ENCODE measurements around the gene MTUS2.

MTUS2 gene

DNA sequence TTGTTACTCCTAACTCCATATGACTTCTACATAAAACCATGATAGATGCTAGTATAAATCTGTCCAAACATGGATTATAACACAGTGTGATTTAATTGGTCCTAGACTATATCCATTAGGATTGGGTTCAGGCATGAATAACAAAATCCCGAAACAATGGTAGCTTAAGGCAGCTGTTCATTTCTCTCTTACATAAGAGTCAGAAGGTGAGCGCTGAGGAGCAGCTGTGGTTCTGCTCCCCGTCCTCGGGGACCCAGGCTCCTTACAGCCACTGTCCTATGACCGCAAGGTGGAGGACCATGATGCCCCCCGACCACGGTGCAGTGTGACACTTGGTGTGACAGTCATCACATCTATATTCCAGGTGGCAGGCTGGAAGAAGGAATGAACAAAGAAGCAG is 629.6 kb downstream of the MTUS2 start:
- Histone ChIP-seq H3K27ac (ENCODE audit: low read depth, low read length) (no peak overlapping the region), H3K4me1 (ENCODE audit: control insufficient read depth, insufficient read depth, low read length) (peaks cover 3% of the 10 kb centered on the region; the same call in 1 of the 2 replicates), H3K27me3 (ENCODE audit: control insufficient read depth, insufficient read depth, low read length) (no peaks in the 10 kb centered on the region), H3K4me3 (ENCODE audit: low read depth, low read length) (no peak overlapping the region), H3K9me3 (ENCODE audit: control insufficient read depth, insufficient read depth, low read depth, low read length) (no peaks in the 10 kb centered on the region), H3K36me3 (ENCODE audit: control insufficient read depth, insufficient read depth, low read length) (no peaks in the 10 kb centered on the region), H3K9ac (ENCODE audit: low read length) (no peak overlapping the region)

- H3K4me3 ChIP-seq (ENCODE audit: low read depth, low read length): no peak overlapping the region
- H3K9me3 ChIP-seq (ENCODE audit: control insufficient read depth, insufficient read depth, low read depth, low read length): no peaks in the 10 kb centered on the region
- no peak overlapping the region for H3K27ac ChIP-seq (ENCODE audit: low read depth, low read length)
- H3K27me3 ChIP-seq (ENCODE audit: control insufficient read depth, insufficient read depth, low read length): no peaks in the 10 kb centered on the region
- H3K4me1 ChIP-seq (ENCODE audit: control insufficient read depth, insufficient read depth, low read length): peaks cover 4% of the 10 kb centered on the region; the same call in 1 of the 2 replicates
- no peaks in the 10 kb centered on the region for H3K36me3 ChIP-seq (ENCODE audit: control insufficient read depth, insufficient read depth, low read length)
- H3K9ac ChIP-seq (ENCODE audit: low read length): no peak overlapping the region
Observed at GRCh38 chr13:29451976-29452375, 631.8 kb downstream of the MTUS2 start.

- Histone ChIP-seq H3K36me3 (ENCODE audit: control insufficient read depth, insufficient read depth, low read length) (no peaks in the 10 kb centered on the region), H3K4me1 (ENCODE audit: control insufficient read depth, insufficient read depth, low read length) (peaks cover 4% of the 10 kb centered on the region; the same call in 1 of the 2 replicates), H3K27me3 (ENCODE audit: control insufficient read depth, insufficient read depth, low read length) (no peaks in the 10 kb centered on the region), H3K9me3 (ENCODE audit: control insufficient read depth, insufficient read depth, low read depth, low read length) (no peaks in the 10 kb centered on the region), H3K27ac (ENCODE audit: low read depth, low read length) (no peak overlapping the region), H3K9ac (ENCODE audit: low read length) (no peak overlapping the region), H3K4me3 (ENCODE audit: low read depth, low read length) (no peak overlapping the region)
Observed at GRCh38 chr13:29452773-29453616, 632.9 kb downstream of the MTUS2 start.

GRCh38 chr13:29453617-29454011 is 633.5 kb downstream of the MTUS2 start:
- Histone ChIP-seq H3K27ac (ENCODE audit: low read depth, low read length) (no peak overlapping the region), H3K9ac (ENCODE audit: low read length) (no peak overlapping the region), H3K4me1 (ENCODE audit: control insufficient read depth, insufficient read depth, low read length) (peaks cover 4% of the 10 kb centered on the region; the same call in 1 of the 2 replicates), H3K4me3 (ENCODE audit: low read depth, low read length) (no peak overlapping the region), H3K36me3 (ENCODE audit: control insufficient read depth, insufficient read depth, low read length) (no peaks in the 10 kb centered on the region), H3K9me3 (ENCODE audit: control insufficient read depth, insufficient read depth, low read depth, low read length) (no peaks in the 10 kb centered on the region), H3K27me3 (ENCODE audit: control insufficient read depth, insufficient read depth, low read length) (no peaks in the 10 kb centered on the region)

DNA sequence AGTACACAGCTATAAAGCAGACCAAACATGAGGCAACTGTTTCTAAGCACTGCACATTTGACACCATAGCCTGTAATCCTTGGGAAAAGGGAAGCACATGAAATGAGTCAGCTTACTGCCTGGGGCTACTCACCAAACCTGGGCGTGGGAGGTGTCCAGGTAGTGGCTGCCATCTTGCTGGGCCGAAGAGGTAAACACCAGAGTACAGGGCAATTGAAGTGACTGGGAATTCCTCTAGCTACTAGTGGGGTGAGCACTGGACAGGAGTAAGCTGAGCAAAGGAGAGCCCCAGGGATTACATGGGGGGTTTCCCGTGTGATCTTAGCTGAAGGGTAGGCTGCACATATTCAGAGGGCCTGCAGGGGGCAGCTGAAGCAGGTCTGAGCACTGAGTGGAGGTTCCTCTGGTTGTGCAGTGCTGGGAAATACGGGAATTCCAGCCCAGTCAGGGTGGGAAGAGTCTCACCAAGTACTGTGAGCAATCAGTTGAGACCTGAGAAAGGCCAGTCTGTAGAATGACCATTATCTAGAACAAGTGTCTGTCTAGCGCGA is 634.9 kb downstream of the MTUS2 start:
- no peak overlapping the region for H3K27ac ChIP-seq (ENCODE audit: low read depth, low read length)
- H3K4me3 ChIP-seq (ENCODE audit: low read depth, low read length): no peak overlapping the region
- H3K36me3 ChIP-seq (ENCODE audit: control insufficient read depth, insufficient read depth, low read length): no peaks in the 10 kb centered on the region
- H3K4me1 ChIP-seq (ENCODE audit: control insufficient read depth, insufficient read depth, low read length): peaks cover 4% of the 10 kb centered on the region; the same call in 1 of the 2 replicates
- no peaks in the 10 kb centered on the region for H3K9me3 ChIP-seq (ENCODE audit: control insufficient read depth, insufficient read depth, low read depth, low read length)
- H3K27me3 ChIP-seq (ENCODE audit: control insufficient read depth, insufficient read depth, low read length): no peaks in the 10 kb centered on the region
- H3K9ac ChIP-seq (ENCODE audit: low read length): no peak overlapping the region

GRCh38 chr13:29456419-29456818 is 636.3 kb downstream of the MTUS2 start:
- H3K9me3 ChIP-seq (ENCODE audit: control insufficient read depth, insufficient read depth, low read depth, low read length): no peaks in the 10 kb centered on the region
- no peak overlapping the region for H3K9ac ChIP-seq (ENCODE audit: low read length)
- no peaks in the 10 kb centered on the region for H3K36me3 ChIP-seq (ENCODE audit: control insufficient read depth, insufficient read depth, low read length)
- peaks cover 4% of the 10 kb centered on the region; the same call in 1 of the 2 replicates for H3K4me1 ChIP-seq (ENCODE audit: control insufficient read depth, insufficient read depth, low read length)
- no peak overlapping the region for H3K27ac ChIP-seq (ENCODE audit: low read depth, low read length)
- no peak overlapping the region for H3K4me3 ChIP-seq (ENCODE audit: low read depth, low read length)
- no peaks in the 10 kb centered on the region for H3K27me3 ChIP-seq (ENCODE audit: control insufficient read depth, insufficient read depth, low read length)

- no peaks in the 10 kb centered on the region for H3K9me3 ChIP-seq (ENCODE audit: control insufficient read depth, insufficient read depth, low read depth, low read length)
- no peaks in the 10 kb centered on the region for H3K36me3 ChIP-seq (ENCODE audit: control insufficient read depth, insufficient read depth, low read length)
- no peaks in the 10 kb centered on the region for H3K27me3 ChIP-seq (ENCODE audit: control insufficient read depth, insufficient read depth, low read length)
- peaks cover 6% of the 10 kb centered on the region for H3K4me1 ChIP-seq (ENCODE audit: control insufficient read depth, insufficient read depth, low read length)
- H3K4me3 ChIP-seq (ENCODE audit: low read depth, low read length): no peak overlapping the region
- no peak overlapping the region for H3K9ac ChIP-seq (ENCODE audit: low read length)
- H3K27ac ChIP-seq (ENCODE audit: low read depth, low read length): no peak overlapping the region
Observed at GRCh38 chr13:29457299-29457698, 637.2 kb downstream of the MTUS2 start.

DNA sequence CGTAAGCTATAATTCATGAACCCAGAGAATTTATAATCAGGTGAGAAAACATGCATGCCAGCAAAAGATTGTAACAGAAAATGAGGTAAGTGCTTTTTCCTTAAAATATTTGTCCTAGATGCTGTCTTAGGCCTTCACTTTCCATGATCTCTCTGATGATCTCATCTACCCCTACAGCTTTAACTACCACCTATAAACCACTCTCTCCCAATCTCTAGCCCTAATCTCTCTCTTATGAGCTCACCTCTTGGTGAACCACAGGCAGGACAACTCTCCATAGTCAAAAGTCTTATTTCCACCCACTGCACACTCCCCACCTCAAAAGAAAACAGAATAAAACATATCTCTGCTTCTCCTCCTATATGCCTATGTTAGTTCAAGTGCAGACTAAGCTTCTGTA is 638.3 kb downstream of the MTUS2 start:
- H3K4me1 ChIP-seq (ENCODE audit: control insufficient read depth, insufficient read depth, low read length): peaks cover 8% of the 10 kb centered on the region
- H3K36me3 ChIP-seq (ENCODE audit: control insufficient read depth, insufficient read depth, low read length): no peaks in the 10 kb centered on the region
- H3K9me3 ChIP-seq (ENCODE audit: control insufficient read depth, insufficient read depth, low read depth, low read length): no peaks in the 10 kb centered on the region
- no peak overlapping the region for H3K4me3 ChIP-seq (ENCODE audit: low read depth, low read length)
- H3K27ac ChIP-seq (ENCODE audit: low read depth, low read length): no peak overlapping the region
- H3K9ac ChIP-seq (ENCODE audit: low read length): no peak overlapping the region
- H3K27me3 ChIP-seq (ENCODE audit: control insufficient read depth, insufficient read depth, low read length): no peaks in the 10 kb centered on the region

- Histone ChIP-seq H3K9me3 (ENCODE audit: control insufficient read depth, insufficient read depth, low read depth, low read length) (no peaks in the 10 kb centered on the region), H3K27ac (ENCODE audit: low read depth, low read length) (no peak overlapping the region)
Observed at GRCh38 chr13:29459813-29460355, 639.7 kb downstream of the MTUS2 start.

GRCh38 chr13:29464105-29464679 is 644.1 kb downstream of the MTUS2 start:
- Histone ChIP-seq H3K9ac (ENCODE audit: low read length) (no peak overlapping the region), H3K9me3 (ENCODE audit: control insufficient read depth, insufficient read depth, low read depth, low read length) (no peaks in the 10 kb centered on the region), H3K4me3 (ENCODE audit: low read depth, low read length) (no peak overlapping the region)

More at GRCh38 chr13:29459813-29460355, 639.7 kb downstream of the MTUS2 start:
- Histone ChIP-seq H3K4me1 (ENCODE audit: control insufficient read depth, insufficient read depth, low read length) (peaks cover 5% of the 10 kb centered on the region), H3K4me3 (ENCODE audit: low read depth, low read length) (no peak overlapping the region), H3K36me3 (ENCODE audit: control insufficient read depth, insufficient read depth, low read length) (no peaks in the 10 kb centered on the region), H3K27me3 (ENCODE audit: control insufficient read depth, insufficient read depth, low read length) (no peaks in the 10 kb centered on the region), H3K9ac (ENCODE audit: low read length) (no peak overlapping the region)

More at GRCh38 chr13:29464105-29464679, 644.1 kb downstream of the MTUS2 start:
- H3K4me1 ChIP-seq (ENCODE audit: control insufficient read depth, insufficient read depth, low read length): peaks cover 8% of the 10 kb centered on the region; the same call in 1 of the 2 replicates
- H3K27me3 ChIP-seq (ENCODE audit: control insufficient read depth, insufficient read depth, low read length): no peaks in the 10 kb centered on the region
- H3K36me3 ChIP-seq (ENCODE audit: control insufficient read depth, insufficient read depth, low read length): no peaks in the 10 kb centered on the region
- no peak overlapping the region for H3K27ac ChIP-seq (ENCODE audit: low read depth, low read length)
